ENCODE data around the gene HES5.

The HES5 gene

GRCh38 chr1:2501041-2501819, 28.8 kb downstream of the HES5 start:
- no peak for DNase-seq (ENCODE audit: low read depth, low spot score)

DNA sequence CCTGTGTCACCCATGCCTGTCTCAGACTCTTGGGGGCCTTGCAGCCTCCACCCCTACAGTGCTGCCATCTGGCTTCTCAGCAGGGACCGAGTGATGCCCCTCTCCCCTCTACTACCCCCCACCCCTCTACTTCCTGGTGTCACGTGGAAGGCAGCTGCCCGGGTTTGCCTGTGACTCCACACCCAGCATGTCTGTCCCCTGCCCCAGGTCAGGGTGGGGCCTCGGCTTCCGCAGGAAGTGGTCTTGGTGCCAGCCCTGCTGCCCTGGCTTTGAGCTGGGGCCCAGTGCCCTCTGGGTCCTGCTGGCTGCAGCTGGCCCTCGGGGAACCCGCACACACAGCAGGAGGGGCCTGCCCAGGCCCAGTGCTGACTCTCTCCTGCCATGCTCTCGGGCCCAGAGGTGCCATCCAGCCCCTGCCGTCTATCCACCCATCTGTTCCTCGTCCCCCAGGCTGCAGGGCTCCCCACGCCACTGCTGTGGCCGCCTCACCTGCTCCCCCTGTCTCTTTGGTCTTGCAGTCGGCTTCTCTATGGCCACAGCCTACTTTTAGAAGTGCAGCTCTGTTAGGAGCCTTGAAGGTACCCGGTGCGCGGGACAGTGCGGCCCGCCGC, 30.0 kb downstream of the HES5 start:
- DNase-seq (ENCODE audit: low read depth, low spot score), result no peak

DNA sequence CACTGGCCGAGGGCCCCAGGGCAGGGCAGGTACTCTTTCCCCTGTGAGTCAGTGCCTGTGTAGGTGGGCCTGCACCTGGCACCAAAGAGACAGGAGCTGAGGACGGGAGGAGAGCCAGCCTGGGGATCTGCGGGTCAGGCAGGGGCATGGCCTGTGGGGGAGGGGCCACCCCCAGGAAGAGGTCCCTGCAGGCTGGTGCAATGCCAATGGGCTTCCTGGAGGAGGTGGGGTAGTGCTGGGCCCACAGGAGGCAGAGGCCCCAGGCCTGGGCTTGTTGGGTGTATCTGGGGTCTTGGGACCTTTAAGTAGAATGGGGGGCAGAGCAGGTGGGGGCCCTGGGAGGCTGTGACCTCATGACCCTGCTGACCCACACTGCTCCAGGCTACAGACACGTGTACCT, 30.8 kb downstream of the HES5 start:
- DNase-seq (ENCODE audit: low read depth, low spot score), result no peak

DNA sequence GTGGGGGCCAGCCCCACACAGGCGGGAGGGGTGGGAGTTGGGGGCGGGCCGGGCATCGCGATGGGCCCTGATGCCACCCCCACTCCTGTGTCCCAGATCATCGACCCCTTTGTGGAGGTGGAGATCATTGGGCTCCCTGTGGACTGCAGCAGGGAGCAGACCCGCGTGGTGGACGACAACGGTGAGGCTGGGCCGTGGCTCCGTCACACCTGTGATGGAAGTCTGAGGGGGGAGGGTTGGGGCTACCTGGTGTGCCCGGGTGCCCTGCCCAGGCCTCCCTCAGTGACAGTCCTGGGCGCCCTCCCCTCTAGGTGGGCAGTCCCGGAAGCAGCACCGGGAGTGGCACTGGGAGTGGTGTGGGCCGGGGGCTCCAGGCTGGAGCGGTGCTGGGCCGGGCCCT, 31.4 kb downstream of the HES5 start:
- no peak for DNase-seq (ENCODE audit: low read depth, low spot score)

GRCh38 chr1:2497891-2498290, 32.2 kb downstream of the HES5 start:
- DNase-seq (ENCODE audit: low read depth, low spot score), result no peak

DNA sequence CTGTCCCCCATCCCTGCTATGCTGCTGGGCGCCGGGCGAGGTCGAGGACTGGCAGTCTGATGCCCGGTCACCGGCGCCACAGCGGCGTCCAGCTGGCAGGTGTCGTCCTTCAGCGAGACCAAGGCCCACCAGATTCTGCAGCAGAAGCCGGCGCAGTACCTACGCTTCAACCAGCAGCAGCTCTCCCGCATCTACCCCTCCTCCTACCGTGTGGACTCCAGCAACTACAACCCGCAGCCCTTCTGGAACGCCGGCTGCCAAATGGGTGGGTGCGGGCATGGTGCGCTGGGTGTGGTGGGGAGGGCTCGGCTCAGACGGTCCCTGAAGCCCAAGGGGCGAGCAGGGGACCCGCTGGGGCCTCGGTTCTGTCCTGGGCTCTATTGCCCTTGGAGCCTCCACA, 33.3 kb downstream of the HES5 start:
- DNase-seq (ENCODE audit: low read depth, low spot score), result no peak

DNA sequence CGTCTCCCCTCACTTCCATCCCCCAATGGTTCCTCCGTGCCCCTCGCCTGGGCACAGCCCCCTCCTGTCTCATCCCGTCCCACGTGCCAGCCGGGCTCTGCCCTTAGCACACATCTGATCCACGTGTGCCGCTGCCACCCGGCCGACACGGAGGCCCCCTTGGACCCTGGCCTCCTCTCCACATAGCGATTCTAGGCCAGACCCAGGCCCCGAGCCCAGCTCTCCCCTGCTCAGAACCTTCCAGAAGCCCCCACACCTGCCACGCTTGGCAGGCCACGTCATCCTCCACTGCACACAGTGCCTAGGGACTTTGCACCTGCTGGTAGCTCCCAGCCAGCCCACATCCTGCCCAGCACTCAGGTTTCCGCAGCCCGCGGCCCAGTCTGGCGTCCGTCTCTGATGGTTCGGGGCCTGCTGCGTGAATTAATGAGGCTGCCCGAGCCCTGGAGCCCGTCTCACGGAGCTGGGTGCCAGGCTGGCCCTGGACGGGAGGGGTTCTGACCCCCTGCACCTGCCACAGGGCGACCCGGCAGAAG, 33.9 kb downstream of the HES5 start:
- no peak for DNase-seq (ENCODE audit: low read depth, low spot score)

GRCh38 chr1:2495546-2495945, 34.5 kb downstream of the HES5 start:
- no peak for DNase-seq (ENCODE audit: low read depth, low spot score)

GRCh38 chr1:2495026-2495425, 35.0 kb downstream of the HES5 start:
- DNase-seq (ENCODE audit: low read depth, low spot score), result no peak

GRCh38 chr1:2494323-2494693, 35.8 kb downstream of the HES5 start:
- no peak for DNase-seq (ENCODE audit: low read depth, low spot score)

GRCh38 chr1:2493691-2494322, 36.3 kb downstream of the HES5 start:
- no peak for DNase-seq (ENCODE audit: low read depth, low spot score)

- no peak for DNase-seq (ENCODE audit: low read depth, low spot score)
These were observed 36.8 kb downstream of the HES5 start for GRCh38 chr1:2493218-2493617.

- DNase-seq (ENCODE audit: low read depth, low spot score), result no peak
These were observed 38.0 kb downstream of the HES5 start for GRCh38 chr1:2492091-2492490.

DNA sequence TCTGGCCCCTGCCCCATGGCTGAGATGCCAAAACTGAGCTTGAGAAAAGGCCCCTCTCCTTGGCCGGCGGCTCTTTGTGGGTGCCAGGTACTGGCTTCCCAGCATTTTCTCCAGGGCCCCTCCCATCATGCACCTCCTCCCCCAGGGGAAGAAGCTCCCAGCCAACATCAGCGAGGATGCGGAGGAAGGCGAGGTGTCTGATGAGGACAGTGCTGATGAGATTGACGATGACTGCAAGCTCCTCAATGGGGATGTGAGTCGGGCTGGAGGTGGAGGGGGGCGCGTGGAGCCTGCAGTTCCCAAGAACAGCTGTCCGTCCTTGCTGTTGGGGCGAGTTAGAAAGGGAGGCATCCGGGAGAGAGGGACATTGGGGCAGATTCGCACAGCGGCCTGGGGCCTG, 40.4 kb downstream of the HES5 start:
- no peak for DNase-seq (ENCODE audit: low read depth, low spot score)

GRCh38 chr1:2488688-2489087, 41.4 kb downstream of the HES5 start:
- DNase-seq (ENCODE audit: low read depth, low spot score), result no peak

DNA sequence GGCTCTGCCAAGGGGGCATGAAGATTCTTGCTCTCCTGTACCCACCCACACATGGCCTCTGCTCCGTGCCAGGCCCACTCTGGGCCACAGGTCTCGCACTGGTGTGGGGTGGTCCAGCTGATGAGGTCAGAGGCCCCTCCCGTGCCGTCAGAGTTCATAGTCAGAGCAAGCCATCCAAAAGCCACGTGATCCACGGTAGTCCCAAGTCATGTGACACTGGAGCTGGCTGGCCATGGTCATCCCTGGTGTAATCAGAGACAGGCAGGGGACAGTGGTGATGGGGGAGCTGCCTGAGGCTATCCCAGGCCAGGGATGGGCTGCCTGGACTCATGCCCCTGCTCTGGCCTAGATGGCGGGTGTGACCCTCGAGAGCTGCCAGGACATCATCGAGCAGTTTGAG, 43.5 kb downstream of the HES5 start:
- no peak for DNase-seq (ENCODE audit: low read depth, low spot score)

DNA sequence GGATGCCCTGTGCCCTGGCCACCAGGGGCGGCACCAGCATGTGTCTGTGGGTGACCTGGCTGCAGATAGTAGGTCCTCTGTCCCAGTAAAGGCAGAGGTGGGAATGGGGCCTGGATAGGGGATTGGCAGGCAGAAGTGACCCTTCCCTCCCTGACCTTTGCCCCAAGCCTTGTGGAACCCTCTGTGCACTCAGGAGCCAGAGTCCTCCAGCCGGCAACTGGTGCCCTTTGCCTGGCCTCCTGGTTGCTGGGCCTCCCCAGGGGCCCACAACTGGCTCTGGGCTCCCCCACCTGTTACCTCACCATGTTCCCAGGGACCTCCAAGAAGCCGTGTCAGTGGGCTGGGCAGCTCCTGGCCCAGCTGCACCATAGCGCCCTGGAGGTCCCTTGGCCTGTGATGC, 44.0 kb downstream of the HES5 start:
- DNase-seq (ENCODE audit: low read depth, low spot score), result no peak

DNA sequence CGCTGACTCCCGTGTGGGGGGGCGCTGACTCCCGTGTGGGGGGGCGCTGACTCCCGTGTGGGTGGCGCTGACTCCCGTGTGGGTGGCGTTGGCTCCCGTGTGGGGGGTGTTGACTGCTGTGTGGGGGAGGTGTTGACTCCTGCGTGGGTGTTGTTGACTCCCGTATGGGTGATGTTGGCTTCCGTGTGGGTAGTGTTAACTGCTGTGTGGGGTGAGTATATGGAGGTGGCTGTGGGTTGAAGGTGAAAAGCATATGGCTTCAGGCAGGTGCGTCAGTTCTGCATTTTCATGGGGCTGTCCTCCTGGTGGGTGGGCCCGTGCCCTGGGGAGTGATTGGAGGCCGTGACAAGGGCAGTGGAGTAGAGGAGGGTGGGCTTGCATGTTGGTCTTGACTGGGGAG, 46.1 kb downstream of the HES5 start:
- no peak for DNase-seq (ENCODE audit: low read depth, low spot score)

DNA sequence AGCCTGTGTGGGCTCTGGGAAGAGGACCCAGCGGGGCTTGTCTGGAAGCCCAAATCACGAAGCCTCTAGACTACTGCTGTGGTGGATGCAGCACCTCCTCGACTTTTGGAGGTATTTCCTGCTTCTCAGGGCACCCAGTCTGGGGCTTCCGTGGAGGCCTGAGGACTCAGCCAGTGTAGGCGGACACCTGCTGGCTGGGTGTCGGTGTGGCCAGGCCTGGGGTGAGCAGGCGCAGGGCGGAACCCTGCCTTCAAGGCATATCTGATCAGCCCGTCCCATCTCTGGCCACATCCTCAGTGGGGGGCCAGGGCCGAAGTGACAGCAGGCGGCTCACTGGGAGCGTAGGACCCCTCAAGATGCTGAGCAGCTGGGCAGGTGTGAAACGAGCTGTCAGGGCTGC, 47.0 kb downstream of the HES5 start:
- no peak for DNase-seq (ENCODE audit: low read depth, low spot score)

- no peak for DNase-seq (ENCODE audit: low read depth, low spot score)
These were observed 47.5 kb downstream of the HES5 start for GRCh38 chr1:2482588-2482987.

DNA sequence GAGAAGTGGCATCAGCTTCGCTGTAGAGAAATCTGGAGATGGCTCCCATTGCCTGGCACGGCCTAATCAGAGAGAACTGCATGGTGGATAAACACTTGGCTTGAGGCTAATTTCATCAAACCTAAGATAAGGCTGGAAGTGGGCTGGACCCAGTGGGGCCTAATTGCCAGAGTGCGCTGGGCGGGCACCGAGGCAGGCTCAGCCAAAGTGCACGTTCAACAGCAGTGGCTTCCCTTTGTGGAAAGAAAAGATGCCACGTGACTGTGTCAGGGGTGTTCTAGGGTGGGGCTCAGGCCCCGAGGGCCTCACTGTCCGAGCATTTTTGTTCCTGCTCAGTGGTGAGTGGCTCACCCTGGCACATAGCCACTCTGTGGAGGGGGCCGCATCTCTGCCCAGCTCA, 48.2 kb downstream of the HES5 start:
- no peak for DNase-seq (ENCODE audit: low read depth, low spot score)

DNA sequence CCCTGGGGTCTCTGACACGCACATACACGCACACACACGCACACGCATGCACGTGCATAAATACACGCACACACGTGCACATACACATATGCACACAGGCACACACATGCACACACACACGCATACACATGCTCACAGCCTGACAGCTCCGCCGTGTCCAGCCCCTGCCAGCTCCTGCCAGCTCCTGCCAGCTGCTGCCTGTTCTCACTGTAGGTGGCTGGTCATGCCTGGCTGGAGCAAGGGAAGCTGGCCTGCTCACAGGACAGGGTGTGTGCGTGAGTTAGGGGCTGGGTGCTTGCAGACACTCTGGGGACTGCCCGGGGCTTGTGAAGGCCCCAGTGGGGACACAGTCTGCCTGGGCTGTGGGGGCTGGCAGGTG, 49.1 kb downstream of the HES5 start:
- DNase-seq (ENCODE audit: low read depth, low spot score), result no peak

All from activated naive CD8-positive, alpha-beta T cell treated with anti-CD3 and anti-CD28 coated beads, Interleukin-2, amount 50 U/mL, for 16 hours (primary cell).